GM18951 (cell line): ENCODE results near the gene ZMYND10.

ENCODE experiments used
- POLR2A ChIP-seq: IDR thresholded peaks from 4 replicates; pipeline ENCODE4 v1.6.1; 2011; ENCODE audit warnings: mild to moderate bottlenecking; ENCODE audit not compliant: insufficient read length, insufficient read depth; ENCODE audit errors: extremely low read depth
- in situ Hi-C: fragments of 300-500 bp; cut with MboI; formaldehyde crosslinking; loops from one replicate; pipeline ENCODE4 v1.12.0; 2022; ENCODE audit warnings: low sequenced_read_pairs, mixed read lengths, inconsistent platforms; ENCODE audit not compliant: unreplicated experiment

Gene ZMYND10

DNA sequence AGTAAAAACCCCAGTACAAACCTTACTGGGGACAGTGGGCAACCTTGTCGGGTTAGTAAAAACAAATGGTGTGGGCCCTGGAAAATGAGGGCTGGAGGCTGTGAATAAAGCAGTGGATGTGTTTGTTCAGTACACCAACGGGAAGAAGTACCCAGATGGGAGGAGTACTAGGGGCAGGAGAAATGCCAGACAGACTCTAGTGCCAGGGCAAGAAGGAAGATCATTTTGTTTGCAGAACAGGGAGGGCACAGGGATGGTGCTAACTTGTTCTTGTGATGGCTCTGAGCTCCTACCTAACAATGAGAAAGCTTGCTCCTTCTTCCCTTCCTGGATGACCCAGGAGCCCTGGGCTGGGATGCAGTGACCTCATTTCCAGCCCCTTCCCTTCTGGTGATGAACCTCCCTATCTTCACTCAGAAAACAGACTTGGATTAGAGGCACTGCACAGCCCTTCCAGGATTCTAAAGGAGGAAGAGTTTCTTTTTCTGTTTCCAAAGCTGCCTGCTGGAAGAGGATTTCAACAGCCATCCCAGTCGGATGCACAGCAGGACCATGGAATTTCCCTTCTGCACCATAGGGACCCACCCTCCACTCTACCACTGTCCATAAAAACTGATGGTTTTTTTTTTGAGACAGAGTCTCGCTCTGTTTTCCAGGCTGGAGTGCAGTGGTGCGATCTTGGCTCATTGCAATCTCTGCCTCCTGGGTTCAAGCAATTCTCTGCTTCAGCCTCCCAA is 11.0 kb downstream of the ZMYND10 start:
- in situ Hi-C loops: no loop called here
- no peak for TF ChIP-seq POLR2A

DNA sequence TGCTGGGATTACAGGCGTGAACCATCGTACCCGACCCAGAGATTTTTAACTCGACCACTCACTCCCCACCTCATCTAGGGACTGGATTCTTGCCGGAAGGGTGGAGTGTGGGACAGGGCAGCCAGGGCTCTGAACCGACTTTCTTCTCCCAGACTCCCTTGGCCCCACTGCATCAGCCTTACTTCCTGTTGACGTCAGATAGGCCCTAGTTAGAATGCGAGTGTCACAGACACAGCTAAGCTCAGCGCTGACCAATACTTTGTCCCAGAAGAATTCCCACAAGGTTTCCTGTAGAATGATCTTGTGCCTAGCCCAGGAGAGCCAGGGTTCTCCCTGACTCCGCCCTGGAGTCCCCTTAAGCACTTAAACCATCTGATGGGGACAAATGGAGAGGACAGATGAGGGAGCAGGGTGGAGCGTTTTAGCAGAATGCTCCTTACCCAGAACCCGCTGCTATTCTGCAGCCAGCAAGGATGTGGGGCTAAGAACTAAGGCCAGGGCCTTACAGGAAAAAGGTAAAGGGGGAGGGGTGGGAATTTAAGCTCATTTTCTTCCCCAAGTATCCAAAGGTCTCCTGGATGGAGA is 11.7 kb downstream of the ZMYND10 start:
- no peak for TF ChIP-seq POLR2A
- in situ Hi-C loops: no loop called here

DNA sequence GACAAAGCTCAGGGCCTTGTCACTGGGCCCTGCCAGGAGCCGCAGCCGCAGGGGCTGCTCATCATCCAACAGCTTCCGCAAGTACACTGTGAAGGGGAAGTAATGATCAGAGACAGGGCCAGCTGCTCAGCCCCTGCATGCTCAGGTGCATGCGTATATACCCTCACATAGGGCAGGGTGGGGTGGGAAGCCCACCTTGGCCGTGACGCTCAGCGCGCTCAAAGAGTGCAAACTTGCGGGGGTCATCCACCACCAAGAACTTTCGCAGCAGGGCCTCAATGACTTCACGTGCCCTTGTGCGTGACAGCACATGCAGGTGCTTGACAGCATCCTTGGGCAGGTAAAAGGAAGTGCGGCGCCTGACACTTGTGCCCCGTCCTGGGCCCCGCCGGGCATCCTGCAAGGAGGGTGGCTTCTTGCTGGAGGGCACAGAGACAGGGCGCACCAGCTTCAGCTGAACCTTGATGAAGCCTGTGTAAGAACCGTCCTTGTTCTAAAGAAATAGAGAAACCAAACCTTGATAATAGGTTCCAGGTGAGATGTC is 14.1 kb downstream of the ZMYND10 start:
- in situ Hi-C loops: no loop called here
- no peak for TF ChIP-seq POLR2A

DNA sequence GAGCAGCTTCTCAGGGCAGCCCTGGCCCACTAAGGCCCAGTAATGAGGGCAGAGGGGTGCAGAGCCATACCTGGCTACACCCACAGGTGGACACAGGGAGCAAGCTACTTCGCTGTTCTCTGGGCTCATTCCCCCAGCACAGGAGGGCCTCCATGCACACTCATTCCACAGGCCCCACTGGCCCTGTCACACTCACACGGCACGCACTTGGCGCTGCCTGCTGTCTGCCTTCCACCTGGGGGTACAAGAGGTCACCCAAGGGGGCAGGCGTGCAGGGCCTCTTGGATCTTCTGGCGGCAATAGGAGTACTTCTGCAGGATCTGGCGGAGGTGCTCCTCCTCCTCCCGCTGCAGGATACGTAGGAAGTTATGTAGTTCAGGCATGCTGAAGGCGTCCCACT is 15.2 kb downstream of the ZMYND10 start:
- no peak for TF ChIP-seq POLR2A
- in situ Hi-C loops: no loop called here

DNA sequence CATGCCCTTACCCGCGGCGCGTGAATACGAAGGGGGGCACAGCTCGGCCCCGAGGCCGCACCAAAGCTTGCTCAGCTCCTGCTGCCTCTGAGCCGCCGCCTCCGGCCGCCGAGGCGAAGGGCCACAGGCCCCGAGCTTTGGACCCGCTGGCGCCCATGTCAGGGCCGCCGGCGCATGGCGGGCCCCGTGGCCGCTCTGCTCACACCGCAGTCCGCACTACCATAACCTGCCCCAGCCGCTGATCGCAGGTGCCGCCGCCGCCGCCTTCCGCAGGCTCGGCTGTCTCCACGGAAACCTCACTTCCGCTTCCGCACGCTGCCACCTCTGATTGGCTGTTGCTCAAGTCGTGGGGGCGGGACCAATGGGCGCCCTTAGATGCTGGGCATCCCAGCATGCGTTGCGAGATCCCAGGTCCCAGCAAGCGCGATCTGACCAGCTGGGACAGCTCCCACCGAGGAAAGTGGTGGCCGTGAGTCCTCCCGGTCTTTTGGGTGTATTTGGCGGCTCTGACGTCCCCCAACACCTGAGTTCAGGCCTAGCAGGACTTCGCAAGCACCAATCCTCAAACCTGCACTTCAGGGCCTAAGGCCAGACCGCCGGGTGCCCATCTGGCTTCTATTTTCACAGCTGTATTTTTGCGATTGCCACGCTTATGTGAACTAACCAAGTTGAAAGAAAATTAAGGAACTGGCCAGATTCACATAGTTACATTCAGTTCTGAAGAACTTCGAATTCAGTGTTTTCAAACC is 17.4 kb downstream of the ZMYND10 start, which contains the start of gene TUSC2:
TUSC2 (minus strand) TSS at position 281 of the 749 bp plus-strand sequence; CDS start at position 157, 124 bp downstream.
- in situ Hi-C loops: no loop called here
- TF ChIP-seq POLR2A: peak; percentile 84

GRCh38 chr3:50327129-50327528 is 18.4 kb downstream of the ZMYND10 start:
- in situ Hi-C loops: no loop called here
- TF ChIP-seq POLR2A: no peak

DNA sequence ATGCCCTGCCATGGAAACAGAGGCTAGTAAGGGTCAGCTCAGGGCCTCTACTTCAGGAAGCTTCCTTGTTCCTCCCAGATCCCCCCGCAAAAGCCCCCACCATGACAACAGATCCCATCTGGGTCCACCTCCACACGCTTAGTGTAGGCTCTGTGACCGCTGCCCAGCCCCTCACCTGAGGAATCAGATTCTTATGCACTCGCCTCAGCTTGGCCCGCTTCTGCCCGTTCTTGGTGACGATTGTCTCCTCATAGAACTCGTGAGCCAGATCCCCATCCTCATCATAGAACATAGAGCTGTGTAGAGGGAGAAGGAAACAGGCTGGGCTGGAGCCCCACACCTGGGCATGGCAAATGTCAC is 19.4 kb downstream of the ZMYND10 start:
- in situ Hi-C loops: no loop called here
- TF ChIP-seq POLR2A: no peak

GRCh38 chr3:50325497-50326181 is 19.9 kb downstream of the ZMYND10 start:
- in situ Hi-C loops: no loop called here
- no peak for TF ChIP-seq POLR2A

- no peak for TF ChIP-seq POLR2A
- in situ Hi-C loops: no loop called here
Measured at GRCh38 chr3:50325113-50325480, 20.4 kb downstream of the ZMYND10 start.

- in situ Hi-C loops: no loop called here
Measured at GRCh38 chr3:50324351-50325112, 21.0 kb downstream of the ZMYND10 start.

DNA sequence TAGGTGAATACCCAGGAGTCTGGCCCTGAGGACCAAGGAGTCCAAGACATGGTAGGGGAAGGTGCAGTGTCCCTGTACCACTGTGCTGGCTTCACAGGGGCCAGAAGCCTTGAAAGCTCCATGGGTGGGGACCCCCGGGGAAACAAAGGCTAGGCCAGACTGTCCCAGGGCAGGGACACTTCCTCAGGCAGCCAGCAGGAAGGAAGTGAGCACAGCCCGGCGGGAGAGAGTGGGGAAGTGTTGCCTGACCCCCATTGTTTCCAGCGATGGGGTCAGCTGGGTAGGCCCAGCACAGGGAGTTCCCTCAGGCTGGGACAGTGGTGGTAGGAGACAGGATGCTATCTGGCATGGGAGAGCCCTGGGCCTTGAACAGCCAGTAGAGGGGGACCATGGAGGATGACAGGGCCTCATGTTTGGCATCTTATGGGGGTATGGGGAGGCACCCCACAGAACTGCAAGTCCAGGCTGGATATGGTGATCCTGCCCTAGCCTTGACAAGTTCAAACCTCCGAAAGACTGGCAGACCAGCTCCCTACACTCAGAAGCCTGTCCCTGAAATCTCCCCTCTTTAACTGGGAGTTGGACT is 21.8 kb downstream of the ZMYND10 start:
- in situ Hi-C loops: no loop called here
- peak; percentile 19 for TF ChIP-seq POLR2A

More at GRCh38 chr3:50324351-50325112, 21.0 kb downstream of the ZMYND10 start:
- TF ChIP-seq POLR2A: no peak

DNA sequence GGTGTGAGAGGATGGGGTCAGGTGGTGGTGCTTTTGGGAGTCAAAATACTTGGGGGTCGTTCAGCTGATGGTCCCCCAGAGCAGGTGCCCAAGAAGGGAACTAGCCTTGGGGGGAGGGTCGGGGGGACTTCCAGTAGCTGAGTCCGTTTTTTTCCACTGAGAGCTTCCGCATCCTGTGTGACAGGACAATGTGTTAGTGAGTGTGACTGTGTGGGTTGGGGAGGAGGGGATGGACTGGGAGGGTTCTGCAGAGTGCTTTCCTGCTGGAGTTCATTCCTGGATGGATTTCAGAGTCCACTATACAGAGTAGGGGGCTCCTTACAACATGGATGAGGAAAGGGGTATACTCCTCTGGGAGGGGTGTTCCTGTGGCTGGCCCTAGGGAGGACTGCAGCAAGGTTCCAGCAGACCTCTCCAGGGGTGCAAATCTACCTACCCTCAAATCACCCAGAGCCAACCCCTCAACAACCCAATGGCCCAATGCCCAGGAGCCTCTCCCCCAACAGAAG is 22.4 kb downstream of the ZMYND10 start:
- in situ Hi-C loops: no loop called here
- TF ChIP-seq POLR2A: no peak
